ENCODE data around the gene DAB2IP.

DAB2IP gene

GRCh38 chr9:121807823-121808278 lies 156.4 kb downstream of the DAB2IP start:
- DNase-seq: no peak

- DNase-seq: no peak
Measured at GRCh38 chr9:121808781-121809180, 157.3 kb downstream of the DAB2IP start.

- DNase-seq: no peak
Measured at GRCh38 chr9:121809356-121810050, 158.1 kb downstream of the DAB2IP start.

- DNase-seq: no peak
Measured at GRCh38 chr9:121810489-121810888, 159.1 kb downstream of the DAB2IP start.

GRCh38 chr9:121811140-121811539 lies 159.7 kb downstream of the DAB2IP start:
- no peak for DNase-seq

GRCh38 chr9:121811751-121812150 lies 160.3 kb downstream of the DAB2IP start:
- DNase-seq: no peak

- no peak for DNase-seq
Measured at GRCh38 chr9:121812159-121812735, 160.8 kb downstream of the DAB2IP start.

- DNase-seq: no peak
Measured at GRCh38 chr9:121813519-121814210, 162.2 kb downstream of the DAB2IP start.

- DNase-seq: no peak
Measured at GRCh38 chr9:121814594-121814993, 163.2 kb downstream of the DAB2IP start.

- no peak for DNase-seq
Measured at GRCh38 chr9:121815084-121815483, 163.7 kb downstream of the DAB2IP start.

GRCh38 chr9:121815546-121816448 lies 164.4 kb downstream of the DAB2IP start:
- DNase-seq: no peak

GRCh38 chr9:121816449-121816817 lies 165.0 kb downstream of the DAB2IP start:
- no peak for DNase-seq

- DNase-seq: no peak
Measured at GRCh38 chr9:121816845-121817450, 165.5 kb downstream of the DAB2IP start.

GRCh38 chr9:121817476-121817875 lies 166.0 kb downstream of the DAB2IP start:
- DNase-seq: no peak

GRCh38 chr9:121818016-121818661 lies 166.7 kb downstream of the DAB2IP start:
- no peak for DNase-seq

GRCh38 chr9:121818841-121819427 lies 167.5 kb downstream of the DAB2IP start:
- DNase-seq: no peak

GRCh38 chr9:121819428-121820231 lies 168.2 kb downstream of the DAB2IP start:
- DNase-seq: no peak

- DNase-seq: no peak
Measured at GRCh38 chr9:121820286-121821005, 169.0 kb downstream of the DAB2IP start.

GRCh38 chr9:121821326-121821725 lies 169.9 kb downstream of the DAB2IP start:
- no peak for DNase-seq
